Stimulated activated CD8-positive, alpha-beta memory T cell treated with anti-CD3 and anti-CD28 coated beads, Interleukin-4, amount 100 ng/mL, for 4 hours (primary cell): ENCODE measurements around the gene CRAT.

Experiments
- DNase-seq, 2 donors: peaks; one replicate each; pipeline ENCODE4 v3.0.0-alpha.2; 2020; ENCODE audit warnings: low read depth in 2 of 2, low spot score in 1 of 2

Gene CRAT

DNA sequence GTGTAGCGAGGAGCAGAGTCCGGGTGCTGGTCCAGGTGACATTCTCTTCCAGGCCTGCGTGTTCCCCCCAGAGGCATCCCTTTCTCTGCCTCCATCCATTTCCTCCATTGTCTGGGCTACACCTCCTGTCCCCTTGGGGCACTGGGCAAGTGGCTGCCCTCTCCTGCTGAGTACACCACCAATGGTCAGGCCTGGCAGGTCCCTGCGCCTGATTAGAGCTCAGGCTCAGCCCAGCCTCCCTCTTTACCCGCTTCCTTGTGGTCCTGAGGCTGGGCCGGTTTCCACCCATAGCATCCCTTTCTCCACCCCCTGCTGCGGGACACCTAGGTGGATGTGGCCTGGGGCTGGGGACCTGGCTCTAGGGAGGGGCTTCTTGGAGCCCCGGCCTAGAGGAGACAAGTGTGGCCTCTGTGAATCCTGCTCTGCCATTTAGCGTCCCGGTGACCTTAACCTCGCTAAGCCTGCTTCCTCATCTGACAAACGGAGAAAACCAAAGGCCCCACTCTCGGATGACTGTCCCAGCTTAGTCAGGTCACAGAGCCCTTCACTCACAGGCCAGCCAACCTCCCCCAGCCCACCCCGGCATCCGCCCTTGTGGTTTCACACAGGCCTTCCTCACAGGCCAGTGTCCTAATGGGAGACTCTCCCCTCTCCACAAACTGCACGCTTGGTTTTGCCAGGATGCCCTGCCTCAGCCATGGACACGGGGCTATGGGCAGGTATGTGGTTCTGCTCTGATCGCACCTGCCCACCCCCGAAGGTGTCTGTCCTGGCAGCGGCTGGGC lies 16.8 kb downstream of the CRAT start:
- DNase-seq: no peak

DNA sequence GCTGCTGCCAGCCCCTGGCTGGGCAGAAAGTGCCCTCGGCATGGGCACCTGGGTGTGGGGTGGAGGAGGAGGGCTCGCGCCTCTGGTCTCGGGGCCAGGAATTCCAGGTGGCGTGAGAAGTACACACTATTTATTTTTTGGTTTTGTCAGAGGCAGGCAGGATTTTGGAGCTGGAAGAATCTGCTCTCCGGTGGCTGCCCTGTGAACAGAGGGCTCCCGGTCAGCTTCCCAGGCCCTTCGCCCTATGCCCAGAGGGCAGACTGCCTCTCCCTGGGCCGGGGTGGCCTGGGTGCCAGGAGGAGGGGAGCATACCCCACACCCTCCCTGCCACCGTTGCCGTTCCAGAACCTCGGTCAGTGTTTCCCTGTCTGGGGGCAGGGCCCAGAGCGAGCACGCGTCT lies 21.3 kb downstream of the CRAT start:
- no peak for DNase-seq

DNA sequence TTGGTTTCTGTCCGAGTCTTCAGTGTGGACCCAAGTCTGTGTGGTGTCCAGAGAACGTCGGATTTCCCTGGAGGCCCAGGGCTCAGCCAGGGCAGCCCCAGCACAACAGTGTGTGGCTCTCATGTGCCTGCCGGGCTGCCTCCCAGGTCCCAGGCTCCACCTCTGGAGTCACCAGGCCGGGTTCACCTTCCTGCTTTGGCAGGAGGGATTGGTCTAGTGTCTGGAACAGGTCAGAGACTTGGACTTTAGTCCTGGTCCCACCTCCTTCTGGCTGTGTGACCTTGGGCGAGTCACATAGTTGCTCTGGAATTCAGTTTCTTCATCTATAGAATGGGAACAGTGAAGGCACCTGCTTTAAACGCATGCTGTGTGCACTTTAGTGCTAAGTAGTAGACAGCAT lies 26.5 kb downstream of the CRAT start:
- DNase-seq: no peak

DNA sequence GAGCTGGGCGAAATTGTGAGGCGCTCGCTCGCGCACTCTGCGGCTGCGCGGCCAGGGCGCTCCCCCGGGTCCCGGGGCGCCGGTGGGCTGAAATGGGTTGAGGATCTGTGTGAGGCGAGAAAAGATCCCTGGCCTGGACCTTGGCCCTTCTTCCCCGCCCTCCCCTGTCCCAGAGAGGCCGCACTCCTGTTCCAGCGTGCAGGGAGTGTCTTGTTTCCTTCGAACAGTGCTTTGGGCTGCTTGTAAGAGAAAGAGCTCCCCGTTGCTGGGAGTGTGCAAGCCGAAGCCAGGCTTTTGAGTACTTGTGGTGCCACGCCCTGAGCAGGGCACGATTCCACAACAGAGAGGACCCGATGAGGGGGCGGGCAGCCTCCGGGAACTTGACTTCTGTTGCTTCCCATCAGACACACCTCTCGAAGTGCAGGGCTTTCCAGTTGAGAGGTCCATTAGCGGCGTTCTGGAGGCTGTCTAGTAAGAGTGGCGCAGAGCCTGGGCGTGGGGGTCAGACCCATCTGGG lies 29.1 kb downstream of the CRAT start:
- no peak for DNase-seq

DNA sequence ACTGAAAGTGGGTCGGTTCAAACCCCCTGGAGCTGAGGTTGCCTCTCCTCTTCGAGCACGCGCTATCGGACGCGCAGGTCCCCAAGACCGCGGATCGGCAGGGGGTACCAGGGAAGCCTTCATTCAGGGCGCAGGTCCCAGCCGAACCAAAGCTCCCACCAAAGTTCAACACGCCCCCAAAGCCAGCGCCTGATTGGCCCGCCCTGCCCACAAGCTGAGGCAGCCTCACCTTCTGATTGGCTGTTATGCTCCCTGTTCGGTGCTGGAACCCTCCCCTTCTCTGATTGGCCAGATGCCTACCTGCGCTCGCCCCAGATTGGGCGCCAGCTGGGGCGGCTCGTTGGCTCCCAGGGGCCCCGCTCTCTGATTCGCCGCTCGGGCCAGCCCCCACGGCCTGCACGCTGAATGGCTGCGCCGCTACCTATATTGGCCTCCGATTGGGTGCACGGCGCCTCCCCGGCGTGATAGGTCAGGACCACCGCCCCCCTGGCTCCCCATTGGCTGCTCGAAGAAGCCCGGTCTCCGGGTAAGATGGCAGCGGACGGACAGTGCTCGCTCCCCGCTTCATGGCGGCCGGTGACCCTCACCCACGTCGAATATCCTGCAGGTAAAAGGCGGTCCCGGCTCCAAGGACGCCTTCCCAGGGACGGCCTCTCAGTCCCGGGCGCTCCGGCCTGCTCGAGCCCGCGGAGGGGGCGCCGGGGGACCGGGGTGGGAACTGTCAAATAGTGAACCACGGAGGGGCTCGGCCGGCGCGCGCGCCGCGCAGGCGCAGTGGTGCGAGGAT lies 29.8 kb downstream of the CRAT start, which contains the start of gene DOLPP1:
Gene DOLPP1 (plus strand): TSS at position 511 of the 787 bp plus-strand sequence. CDS start 21 bp downstream, at position 532.
- DNase-seq: peak; percentile 94 to 98

DNA sequence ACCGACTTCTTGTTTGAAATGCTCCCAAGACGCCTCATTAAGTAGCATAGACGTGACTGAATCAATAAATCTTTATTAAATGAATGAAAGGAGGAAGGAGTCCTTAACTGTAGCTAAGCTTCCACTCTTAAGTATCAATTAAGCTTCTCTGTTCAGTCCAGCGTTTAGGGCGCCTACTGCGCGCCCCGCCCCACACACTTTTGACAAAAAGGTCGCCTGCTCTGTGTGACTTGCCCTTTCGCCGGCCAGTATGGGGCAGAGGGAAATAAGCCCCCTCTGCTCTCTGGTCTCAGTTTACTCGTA lies 30.3 kb downstream of the CRAT start:
- DNase-seq: no peak

DNA sequence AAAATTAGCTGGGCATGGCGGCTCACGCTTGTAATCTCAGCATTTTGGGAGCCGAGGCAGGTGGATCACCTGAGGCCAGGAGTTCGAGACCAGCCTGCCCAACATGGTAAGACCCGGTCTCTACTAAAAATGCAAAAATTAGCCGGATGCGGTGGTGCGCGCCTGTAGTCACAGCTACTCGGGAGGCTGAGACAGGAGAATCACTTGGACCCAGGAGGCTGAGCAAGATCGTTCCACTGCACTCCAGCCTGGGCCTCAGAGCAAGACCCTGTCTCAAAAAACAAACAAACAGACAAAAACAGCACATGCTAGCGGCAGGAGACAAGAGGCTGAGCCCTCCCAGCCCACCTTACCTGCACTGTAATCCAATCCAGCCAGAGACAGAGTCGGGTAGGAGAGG lies 30.8 kb downstream of the CRAT start:
- no peak for DNase-seq

DNA sequence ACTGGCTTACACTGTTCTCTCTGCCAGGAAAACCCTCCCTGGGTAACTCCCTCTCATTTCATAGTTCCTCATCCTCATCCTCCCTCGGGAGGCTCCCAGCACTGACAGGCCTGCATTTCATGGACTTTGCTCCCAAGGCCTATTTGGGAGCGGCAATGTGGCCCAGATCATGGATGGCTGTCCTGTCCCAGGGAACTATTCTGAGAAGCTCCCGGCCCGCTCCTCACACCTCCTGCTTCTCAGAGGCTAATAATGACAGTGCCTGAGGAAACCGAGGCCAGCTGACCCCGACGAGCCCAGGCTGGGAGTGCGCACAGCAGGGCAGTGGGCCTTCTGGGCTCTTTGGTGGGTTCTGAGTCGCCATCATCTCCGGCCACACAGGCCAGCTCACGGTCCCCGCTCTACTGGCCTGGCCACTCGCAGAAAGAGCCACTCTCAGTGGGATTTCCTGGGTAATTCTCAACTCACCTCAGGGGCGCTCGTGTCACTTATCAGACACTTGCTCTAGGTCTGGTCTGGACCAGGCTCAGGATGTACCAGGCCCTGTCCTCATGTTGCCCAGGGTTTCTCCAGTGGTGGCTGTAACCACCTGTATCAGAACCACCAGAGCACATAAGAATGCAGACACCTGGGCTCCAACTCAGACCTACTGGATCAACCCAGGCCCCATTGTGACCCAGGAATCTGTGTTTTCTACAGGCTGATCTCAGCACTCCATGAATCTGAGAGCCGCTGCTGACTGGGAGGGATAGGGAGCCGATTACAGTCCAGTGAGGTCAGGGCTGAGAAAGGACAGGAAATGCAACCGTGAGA lies 31.7 kb downstream of the CRAT start:
- DNase-seq: no peak

DNA sequence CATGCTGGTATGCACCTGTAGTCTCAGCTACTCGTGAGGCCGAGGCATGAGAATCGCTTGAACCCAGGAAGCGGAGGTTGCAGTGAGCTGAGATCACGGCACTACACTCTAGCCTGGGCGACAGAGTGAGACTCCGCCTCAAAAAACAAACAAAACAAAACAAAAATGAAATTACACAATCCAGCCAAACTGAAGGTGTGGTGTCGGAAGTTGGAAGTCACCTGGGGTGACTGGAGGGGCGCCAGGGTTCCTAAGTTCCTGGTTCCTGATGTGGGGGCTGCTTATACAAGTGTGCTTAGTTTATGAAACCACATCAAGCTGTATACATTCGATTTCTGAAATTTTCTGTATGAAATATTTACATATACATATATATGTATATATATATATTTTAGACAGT lies 33.4 kb downstream of the CRAT start:
- no peak for DNase-seq

DNA sequence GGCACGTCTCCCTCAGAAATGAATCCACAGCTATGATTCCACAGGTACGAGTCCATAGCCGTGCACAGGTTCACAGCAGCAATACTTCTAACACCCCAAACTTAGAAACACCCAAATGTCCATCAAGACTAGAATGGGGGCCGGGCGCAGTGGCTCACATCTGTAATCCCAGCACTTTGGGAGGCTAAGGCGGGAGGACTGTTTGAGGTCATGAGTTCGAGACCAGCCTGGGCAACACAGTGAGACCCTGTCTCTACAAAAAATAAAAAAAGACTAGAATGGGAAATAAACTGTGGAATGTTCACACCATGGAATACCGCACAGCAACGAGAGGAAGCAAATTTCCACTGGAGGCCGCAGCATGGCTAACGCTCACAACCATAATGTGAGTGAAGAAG lies 34.0 kb downstream of the CRAT start:
- no peak for DNase-seq

DNA sequence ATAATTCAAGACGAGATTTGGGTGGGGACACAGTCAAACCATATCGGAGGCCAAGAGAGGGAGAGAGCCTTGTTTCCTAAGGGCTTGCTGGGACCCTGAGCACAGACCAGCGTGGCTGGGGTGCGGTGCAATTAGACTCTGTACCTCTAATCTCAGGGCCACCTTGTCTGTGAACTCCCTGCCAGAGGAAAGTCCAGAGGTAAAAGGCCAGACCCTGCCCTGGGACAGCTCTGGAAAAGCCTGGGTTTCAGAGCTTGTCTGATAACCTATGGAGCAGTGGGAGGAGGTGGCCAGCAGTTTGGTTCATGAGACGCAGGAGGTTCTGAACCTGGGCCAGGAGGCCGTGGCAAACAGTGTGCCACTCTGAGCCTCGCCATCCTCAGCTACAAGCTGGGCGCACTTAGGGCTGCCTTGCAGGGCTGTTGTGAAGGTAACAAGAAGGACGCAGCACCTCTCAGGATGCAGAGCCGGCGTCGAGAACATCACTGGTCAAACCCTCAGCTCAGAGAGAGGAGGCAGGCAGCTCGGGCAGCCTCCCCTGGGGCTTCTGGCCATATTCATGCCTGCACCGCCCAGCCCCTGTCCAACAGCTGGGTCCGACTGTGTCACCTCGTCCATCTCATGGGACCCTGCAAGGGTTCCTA lies 34.5 kb downstream of the CRAT start:
- no peak for DNase-seq

DNA sequence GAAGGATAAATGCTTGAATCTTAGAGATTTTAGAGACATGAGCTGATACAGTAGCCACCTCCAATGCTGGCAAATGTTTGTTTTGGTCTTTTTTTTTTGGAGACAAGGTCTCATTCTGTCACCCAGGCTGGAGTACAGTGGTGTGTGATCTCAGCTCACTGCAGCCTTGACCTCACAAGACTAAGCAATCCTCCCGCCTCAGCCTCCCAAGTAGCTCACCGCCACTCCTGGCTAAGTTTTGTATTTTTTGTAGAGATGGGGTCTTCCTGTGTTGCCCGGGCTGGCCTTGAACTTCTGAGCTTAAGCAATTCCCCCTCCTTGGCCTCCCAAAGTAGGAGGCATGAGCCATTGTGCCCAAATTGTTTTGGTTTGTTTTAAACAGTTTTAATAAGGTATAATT lies 36.5 kb downstream of the CRAT start:
- DNase-seq: no peak

DNA sequence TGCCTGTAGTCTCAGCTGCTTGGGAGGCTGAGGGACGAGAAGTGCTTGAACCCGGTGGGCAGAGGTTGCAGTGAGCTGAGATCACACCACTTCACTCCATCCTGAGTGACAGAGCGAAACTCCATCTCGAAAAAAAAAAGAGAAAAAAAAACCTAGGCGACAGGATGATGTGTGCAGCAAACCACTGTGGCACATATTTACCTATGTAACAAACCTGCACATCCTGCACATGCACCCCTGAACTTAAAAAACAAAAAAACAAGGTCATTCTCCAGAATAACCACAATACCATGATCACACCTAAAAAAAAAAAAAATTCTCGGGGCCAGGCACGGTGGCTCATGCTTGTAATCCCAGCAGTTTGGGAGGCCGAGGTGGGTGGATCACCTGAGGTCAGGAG lies 37.2 kb downstream of the CRAT start:
- DNase-seq: no peak

DNA sequence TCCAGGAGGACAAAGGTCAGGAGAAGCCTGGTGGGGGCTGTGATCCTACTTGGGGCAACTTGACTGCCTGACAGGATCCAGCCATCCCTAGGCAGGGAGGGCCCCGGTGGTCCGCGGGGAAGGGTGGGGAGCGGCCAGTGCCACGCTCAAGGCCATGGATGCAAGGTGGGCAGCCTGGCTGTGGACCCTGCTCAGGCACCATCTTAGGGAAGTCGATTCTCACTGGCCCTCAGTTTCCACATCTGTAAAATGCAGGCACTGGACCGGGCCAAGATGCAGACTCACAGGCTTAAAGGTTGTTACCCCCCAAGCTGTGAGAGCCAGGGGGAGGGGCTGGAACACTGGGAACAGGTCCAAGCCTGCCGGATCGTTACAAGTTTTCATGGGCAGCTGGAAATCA lies 38.4 kb downstream of the CRAT start:
- DNase-seq: no peak

DNA sequence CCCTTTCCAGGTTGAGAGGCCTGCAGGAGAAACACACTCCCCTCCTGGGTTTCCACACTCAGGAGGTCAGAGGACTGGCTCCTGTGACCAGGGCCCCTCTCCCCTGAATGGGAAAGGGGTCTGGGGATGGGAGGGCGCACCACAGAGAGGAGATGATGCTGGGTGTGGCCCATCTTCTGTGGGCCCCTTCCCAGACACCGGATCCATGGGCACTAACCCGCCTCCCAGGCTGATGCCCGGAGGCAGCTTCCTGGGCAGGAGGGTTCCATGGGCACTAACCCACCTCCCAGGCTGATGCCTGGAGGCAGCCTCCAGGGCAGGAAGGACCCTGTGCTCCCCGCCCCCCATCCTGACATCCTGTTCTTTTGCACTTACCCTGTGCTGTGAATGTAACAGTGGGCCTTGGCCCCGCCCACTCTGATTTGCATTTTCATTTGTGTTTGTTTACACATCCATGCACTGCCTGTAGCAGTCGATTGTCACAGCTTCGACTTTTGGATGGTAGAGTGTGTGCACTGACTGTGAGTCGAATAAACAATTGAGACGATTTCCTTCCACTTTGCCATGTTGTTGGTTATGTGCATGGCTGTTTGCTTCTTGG lies 39.0 kb downstream of the CRAT start:
- no peak for DNase-seq

DNA sequence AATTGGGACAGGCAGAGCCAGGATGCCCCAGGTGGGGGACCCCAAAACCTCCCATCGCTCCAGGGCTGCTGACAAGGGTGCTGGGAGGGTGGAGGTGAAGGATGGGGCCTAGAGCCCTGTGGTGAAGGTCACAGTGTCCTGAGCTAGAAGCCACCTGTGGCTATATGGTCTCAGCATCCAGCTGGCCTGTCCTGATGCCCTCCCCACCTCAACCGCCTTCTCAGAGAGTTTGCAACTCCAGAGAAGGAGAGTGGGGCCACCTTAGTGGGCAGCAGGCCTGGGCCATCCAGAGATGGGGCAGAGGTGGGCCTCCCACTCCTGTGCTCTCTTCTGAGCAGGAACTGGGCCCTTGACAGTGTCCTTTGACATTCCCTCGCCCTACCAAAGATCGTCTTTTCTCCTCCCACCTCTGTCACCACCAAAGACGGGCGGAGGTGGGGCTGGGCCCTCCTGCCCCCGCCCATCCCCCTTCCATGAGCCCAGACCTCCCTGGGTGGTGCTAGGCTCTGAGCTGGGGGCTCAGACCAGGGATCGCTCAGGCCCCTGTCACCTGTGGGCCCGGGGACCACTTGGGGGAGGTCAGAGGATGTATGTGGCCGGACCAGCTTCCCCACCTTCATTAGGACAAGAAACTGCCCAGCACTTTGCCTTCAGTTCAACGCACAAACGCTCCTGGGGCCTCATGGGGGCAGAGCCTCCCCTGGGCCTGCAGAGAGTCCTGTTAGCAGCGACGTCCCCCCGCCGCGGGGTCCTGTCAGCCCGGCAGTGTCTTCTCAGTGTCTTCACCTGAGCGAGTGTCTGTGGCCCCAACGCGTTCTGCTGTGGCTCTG lies 39.7 kb downstream of the CRAT start:
- no peak for DNase-seq

DNA sequence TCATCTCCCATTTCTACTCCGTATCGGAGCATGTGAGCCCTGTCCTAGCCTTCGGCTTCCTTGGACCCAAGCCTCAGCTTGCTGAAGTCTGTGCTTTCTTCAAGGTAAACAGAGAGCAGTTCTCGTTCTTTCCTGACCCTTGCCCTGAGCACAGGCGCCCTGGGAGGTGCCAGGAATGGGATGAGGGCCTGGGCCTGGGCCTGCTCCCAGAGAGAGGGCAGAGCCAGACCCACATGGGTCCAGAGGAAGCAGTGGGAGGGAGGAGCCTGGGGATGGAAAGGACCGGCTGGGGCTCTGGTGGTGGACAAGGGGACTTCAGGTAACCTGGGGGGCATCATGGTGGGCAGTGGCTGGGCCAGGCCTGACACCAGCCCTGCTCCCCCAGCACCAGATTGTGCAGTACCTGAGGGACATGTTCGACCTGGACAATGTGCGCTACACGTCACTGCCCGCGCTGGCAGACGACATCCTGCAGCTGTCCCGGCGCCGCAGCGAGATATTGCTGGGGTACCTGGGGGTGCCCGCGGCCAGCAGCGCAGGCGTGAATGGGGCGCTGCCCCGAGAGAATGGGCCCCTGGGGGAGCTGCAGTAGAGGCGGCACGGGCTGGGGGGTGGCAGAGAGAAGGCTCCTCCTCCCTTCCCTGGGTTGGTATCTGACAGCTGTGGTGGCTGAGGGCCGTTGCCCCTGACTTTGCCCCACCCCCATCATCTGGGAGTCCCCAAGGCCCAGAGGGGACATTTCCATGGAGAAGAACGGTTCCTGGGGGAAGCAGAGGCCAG lies 40.5 kb downstream of the CRAT start:
- DNase-seq: no peak

DNA sequence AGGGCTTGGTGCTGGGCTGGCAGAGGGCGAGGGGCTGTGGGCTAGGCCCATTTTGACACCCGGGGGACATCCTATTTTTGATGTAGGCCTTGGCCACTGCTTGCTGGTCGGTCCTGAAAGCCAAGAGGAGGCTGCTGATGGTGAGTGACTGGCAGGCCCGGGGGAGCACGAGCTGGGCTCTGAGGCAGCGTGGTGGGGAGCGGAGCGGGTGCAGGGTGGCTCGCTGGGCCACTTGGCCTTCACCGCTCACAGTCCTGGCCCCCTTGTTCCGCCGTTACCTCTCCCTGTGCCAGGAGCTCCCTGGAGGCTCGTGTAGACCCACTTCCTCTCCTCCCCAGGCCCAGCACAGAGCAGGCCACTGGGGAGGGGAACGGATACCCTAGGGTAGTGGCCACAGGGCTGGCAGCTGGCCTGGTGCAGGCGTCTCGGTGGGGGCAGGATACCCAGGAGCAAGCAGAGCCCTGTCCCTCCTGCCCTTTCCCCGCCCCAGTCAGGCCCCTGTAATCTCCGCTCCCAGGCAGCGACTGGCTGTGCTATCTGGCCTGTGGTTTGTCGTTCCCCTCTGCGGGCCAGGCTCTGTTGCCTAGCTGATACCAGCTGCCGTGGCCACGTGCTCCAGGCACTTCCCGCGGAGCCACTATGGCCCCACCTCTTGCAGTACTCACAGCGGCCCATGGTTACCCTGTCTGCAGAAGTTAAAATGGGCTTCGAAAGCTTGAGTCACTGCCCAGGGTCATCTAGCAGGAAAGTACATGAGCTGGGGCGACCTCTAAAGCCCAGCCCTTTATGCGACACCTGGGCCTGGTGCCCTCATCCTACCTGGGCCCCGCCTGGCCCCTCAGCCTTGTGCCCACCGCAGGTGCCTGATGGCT lies 41.4 kb downstream of the CRAT start:
- peak; percentile 29 to 42 for DNase-seq
